ENCODE data around the gene SLC16A4.
A peak's percentile ranks its signal among the peaks of the same experiment; 100 is the strongest.
"Not testable (repeated sequence)": the region's sequence is repeated elsewhere in the genome, so short reads cannot be mapped to it uniquely, and the experiment has no call there.

The SLC16A4 gene

DNA sequence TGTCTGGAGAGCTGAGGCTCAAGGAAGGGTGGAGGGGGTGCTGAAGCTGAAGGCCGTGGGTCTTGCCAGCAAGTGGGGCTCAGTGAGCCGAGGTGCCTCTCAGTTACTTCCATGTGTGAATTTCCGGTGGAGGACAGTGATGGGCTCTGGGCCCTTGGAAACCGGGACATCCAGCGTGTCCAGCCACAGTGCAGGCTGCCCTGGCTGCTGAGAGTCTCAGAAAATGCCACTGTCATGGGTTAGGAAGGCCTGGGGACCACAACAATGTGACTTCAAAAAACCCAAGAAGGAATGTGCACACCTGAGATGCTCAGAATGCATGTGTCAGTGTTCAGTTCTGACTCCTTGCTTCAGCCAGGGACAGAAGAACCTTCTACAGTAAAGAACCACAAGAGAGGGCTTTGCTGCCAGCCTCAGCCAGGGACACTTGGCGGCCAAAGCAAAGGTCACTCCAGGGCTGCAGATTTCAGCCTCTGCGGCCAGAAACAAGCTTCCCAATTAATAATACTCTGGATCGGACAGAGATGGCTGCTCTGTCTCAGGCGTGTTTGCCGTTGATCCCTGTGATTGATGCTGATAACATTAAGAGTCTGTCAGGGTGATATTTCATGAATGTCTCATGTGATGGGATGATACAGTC, 29.3 kb upstream of the SLC16A4 start:
- H3K4me3 Mint-ChIP-seq: no peak overlapping the region
- no peaks in the 10 kb centered on the region for H3K36me3 Mint-ChIP-seq
- H3K27ac Mint-ChIP-seq: no peak overlapping the region
- H3K4me1 Mint-ChIP-seq: no peaks in the 10 kb centered on the region
- H3K9me3 Mint-ChIP-seq: no peaks in the 10 kb centered on the region
- H3K27me3 Mint-ChIP-seq: no peaks in the 10 kb centered on the region

DNA sequence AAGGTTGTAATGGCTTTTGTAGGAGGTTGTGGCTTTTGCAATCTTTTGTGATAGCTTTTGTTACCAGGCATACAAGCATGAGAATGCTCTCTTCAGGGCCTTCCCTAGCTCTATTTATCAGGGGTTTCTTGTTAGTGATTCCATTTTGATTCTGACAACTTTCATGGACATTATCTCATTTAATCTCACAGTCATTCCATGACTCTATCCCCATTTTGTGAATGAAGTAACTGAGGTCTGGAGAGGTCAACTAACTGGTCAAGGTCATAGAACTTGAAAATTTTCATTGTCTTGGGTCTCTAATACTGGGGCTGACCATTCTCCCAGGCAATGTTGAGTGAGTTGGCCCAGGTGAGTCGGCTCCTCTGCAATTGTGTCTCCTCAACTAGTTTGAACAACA, 27.9 kb upstream of the SLC16A4 start:
- no peaks in the 10 kb centered on the region for H3K36me3 Mint-ChIP-seq
- H3K9me3 Mint-ChIP-seq: no peaks in the 10 kb centered on the region
- H3K4me3 Mint-ChIP-seq: no peak overlapping the region
- no peaks in the 10 kb centered on the region for H3K4me1 Mint-ChIP-seq
- no peaks in the 10 kb centered on the region for H3K27me3 Mint-ChIP-seq
- H3K27ac Mint-ChIP-seq: no peak overlapping the region

DNA sequence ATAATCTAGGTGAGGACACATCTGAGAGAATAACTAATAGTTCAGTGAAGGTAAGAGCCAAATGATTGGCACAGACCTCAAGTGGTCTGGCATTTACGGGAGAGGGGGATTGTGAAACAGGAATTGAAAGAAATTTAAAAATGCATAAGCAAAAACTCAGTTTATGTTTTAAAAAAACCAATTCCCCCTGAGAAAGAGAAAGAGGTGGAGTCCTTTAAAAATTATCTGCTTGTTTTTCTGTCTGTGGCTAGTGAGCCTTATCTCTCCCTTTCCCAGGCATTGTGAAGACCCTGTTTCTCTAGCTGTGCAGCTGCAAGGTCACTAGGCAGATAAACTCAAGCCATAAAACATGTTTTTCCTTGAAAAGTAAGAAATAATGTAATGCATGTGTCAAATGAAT, 22.2 kb upstream of the SLC16A4 start:
- H3K9me3 Mint-ChIP-seq, H3K27ac Mint-ChIP-seq, H3K36me3 Mint-ChIP-seq: not testable (repeated sequence)

DNA sequence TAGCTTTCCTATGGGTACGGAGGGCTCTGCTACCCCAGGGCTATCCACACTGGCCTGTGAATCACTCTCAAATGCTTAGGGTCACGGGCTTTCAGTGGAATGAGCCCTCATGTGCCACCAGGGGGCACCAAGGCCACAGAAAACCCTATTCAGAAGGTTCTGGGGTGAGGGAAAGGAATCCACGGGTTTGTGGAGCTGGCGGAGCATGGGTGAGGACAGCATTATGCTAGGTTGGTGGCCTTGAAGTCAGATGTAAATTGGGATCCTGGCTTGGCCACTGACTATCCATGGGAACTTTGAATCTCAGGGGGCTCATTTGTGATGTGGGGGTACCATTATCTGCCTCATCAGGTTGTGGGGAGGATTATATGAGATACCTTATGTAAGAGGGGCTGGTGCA, 21.8 kb upstream of the SLC16A4 start:
- Mint-ChIP-seq H3K36me3 (peaks cover under 1% of the 10 kb centered on the region), H3K27me3 (no peaks in the 10 kb centered on the region), H3K4me1 (peaks cover 22% of the 10 kb centered on the region), H3K4me3 (no peak overlapping the region), H3K9me3 (no peaks in the 10 kb centered on the region), H3K27ac (no peak overlapping the region)

More for the DNA sequence above, 22.2 kb upstream of the SLC16A4 start:
- H3K27me3 Mint-ChIP-seq, H3K4me3 Mint-ChIP-seq: not testable (repeated sequence)
- peaks cover 18% of the 10 kb centered on the region for H3K4me1 Mint-ChIP-seq

DNA sequence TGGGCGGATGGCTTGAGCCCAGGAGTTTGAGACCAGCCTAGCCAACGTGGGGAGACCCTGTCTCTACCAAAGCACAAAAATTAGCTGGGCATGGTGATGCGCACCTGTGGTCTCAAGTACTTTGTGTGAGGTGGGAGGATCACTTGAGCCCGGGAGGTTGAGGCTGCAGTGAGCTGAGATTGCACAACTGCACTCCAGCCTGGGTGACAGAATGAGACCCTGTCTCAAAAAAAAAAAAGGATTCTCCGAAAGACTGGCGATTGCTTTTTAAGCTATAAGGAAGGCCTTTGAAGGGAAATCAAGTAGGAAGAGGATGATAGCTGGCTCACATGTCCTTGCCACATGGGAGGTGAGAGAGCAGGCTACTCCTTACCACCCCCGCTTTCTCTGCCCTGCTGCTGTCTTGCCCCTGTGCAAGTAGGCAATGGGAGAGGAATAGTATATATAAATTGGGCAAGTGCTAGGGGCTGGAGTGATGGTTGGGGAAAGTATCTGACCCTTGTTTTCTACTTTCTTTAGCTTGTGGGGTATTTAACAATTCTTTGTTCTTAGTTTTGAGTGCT, 20.4 kb upstream of the SLC16A4 start:
- Mint-ChIP-seq H3K36me3 (peaks cover 2% of the 10 kb centered on the region), H3K4me1 (peaks cover 26% of the 10 kb centered on the region), H3K27ac (no peak overlapping the region), H3K9me3 (no peaks in the 10 kb centered on the region), H3K4me3 (no peak overlapping the region), H3K27me3 (no peaks in the 10 kb centered on the region)

DNA sequence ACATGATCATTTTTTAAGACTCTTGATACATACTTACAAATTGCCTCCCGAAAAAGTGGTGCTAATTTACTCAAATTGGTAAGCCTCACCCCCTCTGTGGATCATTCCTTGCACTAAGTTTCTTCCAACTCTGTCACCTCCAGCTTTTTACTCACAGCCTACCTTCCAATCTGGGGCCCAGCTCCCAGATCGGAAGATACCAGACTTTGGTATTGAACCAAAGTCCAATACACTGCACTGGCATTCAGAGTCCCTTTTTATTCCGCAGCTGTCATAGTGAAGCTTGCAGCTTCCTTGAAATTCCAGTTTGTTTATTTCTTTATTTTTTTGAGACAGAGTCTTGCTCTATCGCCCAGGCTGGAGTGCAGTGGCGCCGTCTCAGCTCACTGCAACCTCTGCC, 18.5 kb upstream of the SLC16A4 start:
- Mint-ChIP-seq H3K9me3 (no peaks in the 10 kb centered on the region), H3K36me3 (peaks cover 2% of the 10 kb centered on the region), H3K4me1 (peaks cover 30% of the 10 kb centered on the region), H3K27me3 (no peaks in the 10 kb centered on the region), H3K27ac (no peak overlapping the region), H3K4me3 (peak overlapping the region; percentile 7)

DNA sequence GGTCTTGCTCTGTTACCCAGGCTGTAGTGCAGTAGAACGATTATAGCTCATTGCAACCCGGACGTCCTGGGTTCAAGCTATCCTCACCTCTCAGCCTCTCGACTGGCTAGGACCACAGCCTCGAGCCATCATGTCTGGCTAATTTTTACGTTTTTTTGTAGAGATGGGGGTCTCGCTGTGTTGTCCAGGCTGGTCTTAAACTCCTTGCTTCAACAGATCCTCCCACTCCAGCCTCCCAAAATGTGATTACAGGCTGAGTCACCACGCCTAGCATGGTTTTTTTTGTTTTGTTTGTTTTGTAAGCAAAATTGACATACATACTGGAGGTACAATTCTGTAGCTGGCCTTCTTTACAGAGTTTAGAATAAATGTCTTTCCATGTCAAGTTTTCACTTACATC, 17.7 kb upstream of the SLC16A4 start:
- Mint-ChIP-seq H3K9me3 (no peaks in the 10 kb centered on the region), H3K27me3 (no peaks in the 10 kb centered on the region), H3K27ac (peak overlapping the region; percentile 53), H3K4me3 (peak overlapping the region; percentile 98), H3K4me1 (peaks cover 32% of the 10 kb centered on the region), H3K36me3 (peaks cover 5% of the 10 kb centered on the region)

DNA sequence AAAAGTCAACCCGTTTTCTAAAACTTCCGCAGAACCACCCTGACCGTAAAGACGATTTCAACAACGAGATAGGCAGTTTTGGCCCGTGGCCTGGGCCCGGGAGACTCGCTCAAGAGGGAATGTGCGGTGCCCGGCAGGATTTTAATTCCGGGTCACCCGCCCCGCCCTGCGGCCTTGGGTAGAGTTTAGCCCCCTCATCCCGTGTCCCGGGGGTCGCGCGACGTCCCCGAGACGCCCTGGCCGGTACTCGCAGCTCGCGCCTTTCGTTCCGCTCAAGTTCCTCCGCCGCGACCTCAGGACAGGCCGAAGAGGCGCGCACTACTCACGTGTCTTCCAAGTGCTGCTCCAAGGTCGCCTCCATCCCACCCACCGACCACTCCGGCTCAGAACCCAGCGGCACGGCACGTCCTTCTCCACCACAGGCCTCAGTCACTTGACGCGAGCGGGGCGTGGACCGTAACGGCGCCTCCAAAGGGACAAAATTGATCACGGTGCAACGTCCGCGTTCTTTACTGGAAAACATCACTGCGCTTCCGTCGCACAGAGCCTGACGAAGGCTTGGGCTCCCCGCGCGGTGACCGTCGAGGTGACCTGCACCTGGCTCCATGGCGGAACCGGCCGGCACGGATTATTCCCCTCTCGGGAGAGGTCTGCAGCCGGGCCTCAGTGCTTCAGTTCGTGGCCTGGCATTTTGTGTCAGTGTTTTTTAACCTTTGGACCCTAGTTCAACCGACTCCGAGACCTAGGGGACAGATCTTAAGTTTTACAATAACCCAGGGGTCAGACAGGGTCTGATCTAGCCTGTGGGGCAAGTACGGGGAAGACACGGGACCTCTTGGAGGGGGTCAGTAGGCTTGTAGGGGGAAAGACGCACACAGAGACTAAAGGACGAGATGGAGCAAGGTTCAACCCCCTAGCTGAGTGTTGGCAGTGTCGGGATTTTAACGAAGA, 16.7 kb upstream of the SLC16A4 start, which contains the start of gene LAMTOR5:
Gene LAMTOR5 (minus strand): TSS at position 435 of the 951 bp plus-strand sequence. CDS start 74 bp downstream, at position 361.
- peaks cover 28% of the 10 kb centered on the region for H3K4me1 Mint-ChIP-seq
- H3K36me3 Mint-ChIP-seq: peaks cover 5% of the 10 kb centered on the region
- H3K4me3 Mint-ChIP-seq: peak within 1 kb of the TSS; percentile 98
- no peaks in the 10 kb centered on the region for H3K27me3 Mint-ChIP-seq
- H3K9me3 Mint-ChIP-seq: no peaks in the 10 kb centered on the region
- peak within 1 kb of the TSS; percentile 99 for H3K27ac Mint-ChIP-seq

DNA sequence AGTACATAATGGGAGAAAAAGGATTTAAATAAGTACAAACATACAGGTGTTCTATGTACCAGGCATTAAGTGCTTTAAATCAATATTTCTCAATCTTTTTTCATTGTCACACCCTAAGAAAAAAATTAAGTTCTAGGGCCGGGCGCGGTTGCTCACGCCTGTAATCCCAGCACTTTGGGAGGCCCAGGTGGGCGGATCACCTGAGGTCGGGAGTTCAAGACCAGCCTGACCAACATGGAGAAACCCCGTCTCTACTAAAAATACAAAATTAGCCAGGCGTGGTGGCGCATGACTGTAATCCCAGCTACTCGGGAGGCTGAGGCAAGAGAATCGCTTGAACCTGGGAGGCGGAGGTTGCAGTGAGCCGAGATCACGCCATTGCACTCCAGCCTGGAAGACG, 15.6 kb upstream of the SLC16A4 start:
- H3K9me3 Mint-ChIP-seq, H3K27me3 Mint-ChIP-seq, H3K36me3 Mint-ChIP-seq: not testable (repeated sequence)
- H3K27ac Mint-ChIP-seq: peak overlapping the region; percentile 99
- peak overlapping the region; percentile 98 for H3K4me3 Mint-ChIP-seq
- H3K4me1 Mint-ChIP-seq: peaks cover 26% of the 10 kb centered on the region

DNA sequence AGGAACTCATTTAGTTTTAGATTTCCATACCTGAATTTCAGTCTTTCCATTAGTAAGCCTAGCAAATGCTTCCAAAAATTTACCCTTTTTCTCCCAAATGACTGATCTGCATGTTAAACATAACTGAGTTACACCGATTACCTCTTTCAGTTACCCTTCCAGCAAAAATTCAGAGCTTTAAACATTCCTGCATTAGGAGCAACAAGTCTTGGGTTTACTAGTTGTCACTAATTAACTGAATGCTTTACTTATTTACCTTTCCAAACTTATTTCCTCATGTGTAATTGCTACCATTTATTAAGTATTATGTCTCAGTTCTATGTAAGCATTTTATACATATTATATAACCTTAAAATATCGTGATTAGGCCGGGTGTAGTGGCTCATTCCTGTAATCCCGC, 13.6 kb upstream of the SLC16A4 start:
- no peaks in the 10 kb centered on the region for H3K9me3 Mint-ChIP-seq
- H3K4me1 Mint-ChIP-seq: peaks cover 25% of the 10 kb centered on the region
- H3K4me3 Mint-ChIP-seq: no peak overlapping the region
- no peaks in the 10 kb centered on the region for H3K27me3 Mint-ChIP-seq
- H3K36me3 Mint-ChIP-seq: peaks cover 9% of the 10 kb centered on the region
- H3K27ac Mint-ChIP-seq: peak overlapping the region; percentile 63

DNA sequence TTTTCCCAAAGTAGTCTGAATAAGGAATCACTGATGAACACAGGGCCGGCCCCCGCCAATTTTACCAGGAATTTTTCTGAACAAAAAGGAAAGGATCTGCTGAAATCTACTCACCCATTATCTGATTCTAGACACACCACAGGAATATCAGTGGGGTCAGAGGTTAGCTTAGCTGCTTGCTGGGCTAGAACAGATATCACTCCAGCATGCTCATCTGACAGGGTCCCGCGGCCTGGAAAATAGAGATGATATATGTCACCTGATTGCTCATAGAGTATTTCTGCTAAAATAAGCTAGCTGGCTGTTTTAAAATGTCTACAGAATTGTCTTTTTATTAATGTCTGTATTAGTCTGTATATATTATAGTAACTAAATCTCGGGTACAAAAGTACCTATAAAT, 13.0 kb upstream of the SLC16A4 start:
- peaks cover 22% of the 10 kb centered on the region for H3K4me1 Mint-ChIP-seq
- peaks cover 9% of the 10 kb centered on the region for H3K36me3 Mint-ChIP-seq
- no peaks in the 10 kb centered on the region for H3K27me3 Mint-ChIP-seq
- H3K27ac Mint-ChIP-seq: no peak overlapping the region
- no peaks in the 10 kb centered on the region for H3K9me3 Mint-ChIP-seq
- no peak overlapping the region for H3K4me3 Mint-ChIP-seq

DNA sequence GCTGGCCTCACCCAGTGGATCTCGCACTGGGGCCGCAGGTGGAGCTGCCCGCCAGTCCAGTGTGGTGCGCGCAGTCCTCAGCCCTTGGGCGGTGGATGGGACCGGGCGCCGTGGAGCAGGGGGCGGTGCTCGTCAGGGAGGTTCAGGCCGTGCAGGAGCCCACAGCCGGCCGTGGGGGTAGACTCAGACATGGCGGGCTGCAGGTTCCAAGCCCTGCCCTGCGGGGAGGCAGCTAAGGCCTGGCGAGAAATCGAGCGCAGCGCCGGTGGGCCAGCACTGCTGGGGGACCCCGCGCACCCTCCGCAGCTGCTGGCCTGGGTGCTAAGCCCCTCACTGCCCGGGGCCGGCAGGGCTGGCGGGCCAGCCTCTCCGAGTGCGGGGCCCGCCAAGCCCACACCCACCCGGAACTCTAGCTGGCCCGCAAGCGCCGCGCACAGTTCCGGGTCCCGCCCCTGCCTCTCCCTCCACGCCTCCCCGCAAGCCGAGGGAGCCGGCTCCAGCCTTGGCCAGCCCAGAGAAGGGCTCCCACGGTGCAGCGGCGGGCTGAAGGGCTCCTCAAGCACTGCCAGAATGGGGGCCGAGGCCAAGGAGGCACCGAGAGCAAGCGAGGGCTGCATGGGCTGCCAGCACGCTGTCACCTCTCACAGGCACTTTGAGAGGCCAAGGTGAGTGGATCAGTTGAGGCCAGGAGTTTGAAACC, 5.6 kb upstream of the SLC16A4 start:
- H3K9me3 Mint-ChIP-seq, H3K27ac Mint-ChIP-seq, H3K4me1 Mint-ChIP-seq, H3K4me3 Mint-ChIP-seq, H3K27me3 Mint-ChIP-seq: not testable (repeated sequence)
- H3K36me3 Mint-ChIP-seq: peaks cover 14% of the 10 kb centered on the region

DNA sequence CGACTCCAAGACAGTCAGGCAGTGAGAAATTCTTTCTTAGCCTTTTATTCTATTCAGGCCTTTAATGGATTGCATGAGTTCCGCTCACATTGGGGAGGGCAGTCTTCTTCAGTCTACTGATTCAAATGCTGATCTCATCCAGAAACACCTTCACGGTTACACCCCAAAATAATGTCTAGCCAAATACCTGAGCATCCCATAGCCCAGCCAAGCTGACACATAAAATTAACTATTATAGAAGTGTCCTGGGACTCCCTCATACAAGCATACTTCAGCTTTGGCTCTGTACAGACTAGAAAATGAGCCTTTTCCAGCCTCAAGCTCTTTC, 3.6 kb upstream of the SLC16A4 start:
- Mint-ChIP-seq H3K27me3 (no peaks in the 10 kb centered on the region), H3K27ac (no peak overlapping the region), H3K4me1 (no peaks in the 10 kb centered on the region), H3K9me3 (no peaks in the 10 kb centered on the region), H3K4me3 (no peak overlapping the region), H3K36me3 (peaks cover 13% of the 10 kb centered on the region)

DNA sequence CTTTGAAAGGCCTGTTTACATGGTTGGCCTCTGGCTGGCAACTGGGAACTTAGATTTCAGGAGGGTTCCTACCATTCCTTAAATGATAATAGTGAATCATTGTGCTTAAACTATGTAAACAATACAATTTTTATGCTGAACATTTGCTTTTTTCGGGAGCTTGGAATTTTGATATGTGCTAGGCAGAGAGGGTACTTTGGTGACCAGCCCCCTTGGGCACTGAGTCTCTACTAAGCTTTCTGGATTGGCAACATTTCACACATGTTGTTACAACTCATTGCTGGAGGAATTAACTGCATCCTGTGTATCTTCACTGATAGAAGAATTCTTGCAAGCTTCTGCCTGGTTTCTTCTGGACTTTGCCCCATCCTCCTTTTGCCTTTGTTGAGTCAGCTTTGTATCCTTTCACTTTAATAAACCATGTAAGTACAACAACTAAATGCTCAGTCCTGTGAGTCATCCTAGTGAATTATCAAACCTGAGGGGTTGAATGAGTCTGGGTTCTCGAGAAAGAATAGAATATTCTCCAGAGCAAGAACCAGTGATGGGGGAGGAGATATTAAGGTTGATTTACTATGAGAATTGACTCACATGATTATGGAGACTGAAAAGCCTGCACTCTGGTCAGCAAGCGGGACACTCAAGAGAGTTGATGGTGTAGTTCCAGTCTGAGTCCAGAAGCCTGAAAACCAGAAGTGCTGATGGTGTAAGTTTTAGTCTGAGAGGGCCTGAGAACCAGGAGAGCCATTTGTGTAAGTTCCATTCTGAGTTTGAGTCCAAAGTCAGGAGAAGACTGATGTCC, 3.1 kb upstream of the SLC16A4 start:
- H3K27ac Mint-ChIP-seq: no peak overlapping the region
- no peaks in the 10 kb centered on the region for H3K27me3 Mint-ChIP-seq
- peaks cover 13% of the 10 kb centered on the region for H3K36me3 Mint-ChIP-seq
- H3K4me1 Mint-ChIP-seq: no peaks in the 10 kb centered on the region
- no peaks in the 10 kb centered on the region for H3K9me3 Mint-ChIP-seq
- H3K4me3 Mint-ChIP-seq: no peak overlapping the region

DNA sequence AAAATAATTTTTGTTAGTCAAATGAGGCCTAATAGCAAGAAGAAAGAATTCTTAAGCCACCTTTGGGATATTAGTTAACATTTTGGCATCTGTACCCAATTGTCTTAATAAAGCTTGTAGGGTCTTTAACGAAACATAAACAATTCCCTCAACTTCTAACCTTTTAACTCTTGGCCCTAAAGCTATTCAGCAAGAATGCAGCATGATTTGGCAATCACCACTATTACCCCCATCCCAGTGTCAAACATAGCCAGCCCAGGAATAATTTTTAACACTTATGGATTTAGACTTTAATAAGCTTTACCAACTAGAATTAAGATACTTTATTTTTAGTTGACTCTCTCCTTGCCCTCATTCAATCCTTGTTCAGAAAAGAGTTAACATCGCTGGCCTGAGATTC, 2.5 kb upstream of the SLC16A4 start:
- Mint-ChIP-seq H3K27ac (no peak overlapping the region), H3K4me3 (no peak overlapping the region), H3K4me1 (no peaks in the 10 kb centered on the region)

More for the DNA sequence above, 2.5 kb upstream of the SLC16A4 start:
- H3K9me3 Mint-ChIP-seq: no peaks in the 10 kb centered on the region
- no peaks in the 10 kb centered on the region for H3K27me3 Mint-ChIP-seq
- H3K36me3 Mint-ChIP-seq: peaks cover 12% of the 10 kb centered on the region
